ENCODE results near the gene ATMIN. TPM values are rescaled to one million over a fixed set of nuclear protein-coding genes. Genes with fewer than 3 reads are reported as not detected.

Gene ATMIN
- polyA plus RNA-seq, 3 donors, result 38.7 to 48.3 (median 44.5) TPM

Other genes starting within 250 kb of the ATMIN start
- gene CDYL2, start 231.2 kb upstream of the ATMIN start, polyA plus RNA-seq (ENCODE audit: insufficient read length in 3 of 3), result 1 to 10 TPM; 6.6 to 7.8 (median 7.3) TPM
- gene CMC2, start 29.0 kb upstream of the ATMIN start, polyA plus RNA-seq (ENCODE audit: insufficient read length in 3 of 3), result 10 to 100 TPM; 65.0 to 70.5 (median 65.1) TPM
- gene CENPN, start 28.6 kb upstream of the ATMIN start, polyA plus RNA-seq (ENCODE audit: insufficient read length in 3 of 3), result 10 to 100 TPM; 23.1 to 25.8 (median 23.1) TPM
- gene C16orf46, start 41.4 kb downstream of the ATMIN start, polyA plus RNA-seq (ENCODE audit: insufficient read length in 3 of 3), result 1 to 10 TPM; 1.1 to 4.1 (median 1.5) TPM
- 10 to 100 TPM; 74.0 to 83.7 (median 78.5) TPM for gene GCSH, start 60.6 kb downstream of the ATMIN start, polyA plus RNA-seq (ENCODE audit: insufficient read length in 3 of 3)
- 1 to 10 TPM; 2.0 to 2.9 (median 2.8) TPM for gene BCO1, start 202.8 kb downstream of the ATMIN start, polyA plus RNA-seq (ENCODE audit: insufficient read length in 3 of 3)

All from renal pelvis (tissue), 3 donors.